HepG2 (cell line): ENCODE results near the gene TTC23L. TPM values are rescaled to one million over a fixed set of nuclear protein-coding genes. Genes with fewer than 3 reads are reported as not detected.
A peak's percentile ranks its signal among the peaks of the same experiment; 100 is the strongest.

ENCODE experiments used
- EEA1 ChIP-seq: sonication (generic); formaldehyde crosslinking; IDR thresholded peaks from 2 replicates; pipeline ENCODE4 v1.5.1; 2020; ENCODE audit warnings: mild to moderate bottlenecking, missing genetic modification reagents, borderline replicate concordance
- ETV5 ChIP-seq: IDR thresholded peaks from 2 replicates; pipeline ENCODE4 v1.6.1; 2018; ENCODE audit warnings: missing biosample characterization, missing genetic modification reagents, inconsistent platforms, borderline replicate concordance
- GFI1 ChIP-seq: sonication (generic); formaldehyde crosslinking; IDR thresholded peaks from 2 replicates; pipeline ENCODE4 v1.5.0; 2020; ENCODE audit warnings: missing genetic modification reagents, mild to moderate bottlenecking, borderline replicate concordance
- KAT7 ChIP-seq: IDR thresholded peaks from 2 replicates; pipeline ENCODE4 v1.6.1; 2018; ENCODE audit warnings: borderline replicate concordance, missing compliant biosample characterization
- KLF16 ChIP-seq, 2 experiments: sonication (generic) in 1 of 2; formaldehyde crosslinking in 1 of 2; IDR thresholded peaks; 2 replicates each; pipeline versions ENCODE4 v1.6.1 to v1.8.0; 2016 to 2023; ENCODE audit warnings: missing genetic modification reagents in 2 of 2, missing compliant biosample characterization in 1 of 2
- MBD4 ChIP-seq: IDR thresholded peaks from 2 replicates; pipeline ENCODE4 v1.6.1; 2012; ENCODE audit warnings: low read length, inconsistent platforms, borderline replicate concordance
- MTA3 ChIP-seq: sonication (generic); formaldehyde crosslinking; IDR thresholded peaks from 2 replicates; pipeline ENCODE4 v1.4.0; 2020; ENCODE audit warnings: missing genetic modification reagents
- PCBP1 ChIP-seq: fragments of 200-400 bp; formaldehyde crosslinking; IDR thresholded peaks from 2 replicates; pipeline ENCODE4 v1.6.1; 2017; ENCODE audit warnings: mild to moderate bottlenecking, low read depth, low read length, borderline replicate concordance
- RAD21 ChIP-seq: fragments of 450-650 bp; formaldehyde crosslinking; IDR thresholded peaks from 2 replicates; pipeline ENCODE4 v1.5.0; 2020; ENCODE audit warnings: mild to moderate bottlenecking
- SMYD3 ChIP-seq: sonication (generic); formaldehyde crosslinking; IDR thresholded peaks from 2 replicates; pipeline ENCODE4 v1.8.1; 2023; ENCODE audit warnings: mild to moderate bottlenecking, missing genetic modification reagents
- SRSF4 ChIP-seq: fragments of 200-400 bp; formaldehyde crosslinking; IDR thresholded peaks from one replicate; pipeline ENCODE4 v1.6.1; 2018; ENCODE audit warnings: mild to moderate bottlenecking, low read depth, low read length, moderate library complexity; ENCODE audit not compliant: poor library complexity, severe bottlenecking
- TBX2 ChIP-seq: sonication (generic); formaldehyde crosslinking; IDR thresholded peaks from 2 replicates; pipeline ENCODE4 v1.5.0; 2020; ENCODE audit warnings: missing genetic modification reagents, mild to moderate bottlenecking, borderline replicate concordance
- ZBTB20 ChIP-seq: sonication (generic); formaldehyde crosslinking; IDR thresholded peaks from 2 replicates; pipeline ENCODE4 v1.8.1; 2023; ENCODE audit warnings: missing genetic modification reagents, low read depth, mild to moderate bottlenecking, borderline replicate concordance
- ZBTB37 ChIP-seq: sonication (generic); formaldehyde crosslinking; IDR thresholded peaks from 2 replicates; pipeline ENCODE4 v1.4.0; 2020; ENCODE audit warnings: mild to moderate bottlenecking, missing genetic modification reagents
- ZFAT ChIP-seq: sonication (generic); formaldehyde crosslinking; conservative IDR thresholded peaks from 2 replicates; pipeline ENCODE4 v1.8.1; 2023; ENCODE audit warnings: missing genetic modification reagents, inconsistent platforms
- ZNF142 ChIP-seq: sonication (generic); formaldehyde crosslinking; IDR thresholded peaks from 2 replicates; pipeline ENCODE4 v1.4.0; 2020; ENCODE audit warnings: missing genetic modification reagents
- ZNF160 ChIP-seq: sonication (generic); formaldehyde crosslinking; IDR thresholded peaks from 2 replicates; pipeline ENCODE4 v1.8.0; 2022; ENCODE audit warnings: mild to moderate bottlenecking, inconsistent platforms, missing genetic modification reagents
- ZNF317 ChIP-seq: sonication (generic); formaldehyde crosslinking; IDR thresholded peaks from 2 replicates; pipeline ENCODE4 v1.5.0; 2020; ENCODE audit warnings: mild to moderate bottlenecking, missing genetic modification reagents
- ZNF329 ChIP-seq: sonication (generic); formaldehyde crosslinking; IDR thresholded peaks from 2 replicates; pipeline ENCODE4 v1.9.0; 2021; ENCODE audit warnings: low read depth, mild to moderate bottlenecking, missing genetic modification reagents
- ZNF333 ChIP-seq: sonication (generic); formaldehyde crosslinking; IDR thresholded peaks from 2 replicates; pipeline ENCODE4 v1.4.0; 2020; ENCODE audit warnings: mild to moderate bottlenecking, missing genetic modification reagents, borderline replicate concordance
- ZNF672 ChIP-seq: sonication (generic); formaldehyde crosslinking; IDR thresholded peaks from 2 replicates; pipeline ENCODE4 v1.8.1; 2022; ENCODE audit warnings: missing genetic modification reagents
- ZNF790 ChIP-seq: sonication (generic); formaldehyde crosslinking; IDR thresholded peaks from 2 replicates; pipeline ENCODE4 v1.8.0; 2022; ENCODE audit warnings: missing genetic modification reagents, mild to moderate bottlenecking, borderline replicate concordance
- polyA plus RNA-seq, 8 experiments: library from polyadenylated mRNA; depleted of rRNA in 3 of 8; stranded (reverse) in 7 of 8; unstranded in 1 of 8; fragments of >200 nt; fragmentation: Illumina TruSeq in 4 of 8; extraction: Trizol in 4 of 8; gene quantifications; 2 replicates each; pipeline versions ENCODE4 v1.2.1 to v1.2.3, GENCODE V29; 2011 to 2016; ENCODE audit warnings: low read depth in 4 of 8, missing spikeins in 1 of 8, mixed read lengths in 1 of 8; ENCODE audit not compliant: insufficient read depth in 1 of 8
- total RNA-seq, 5 experiments: library from RNA; depleted of rRNA; stranded (reverse); fragments of >200 nt; fragmentation: Illumina TruSeq; extraction: Trizol; gene quantifications; 2 replicates each; pipeline ENCODE4 v1.2.3, GENCODE V29; 2016; ENCODE audit warnings: low read depth in 1 of 5
- TF ChIP-seq, protein P1 (sequence below): sonication (generic); formaldehyde crosslinking; IDR thresholded peaks from 2 replicates; pipeline ENCODE4 v1.9.0; 2021; ENCODE audit warnings: missing genetic modification reagents, mild to moderate bottlenecking, borderline replicate concordance

TTC23L gene
- total and polyA plus RNA-seq, 2 of the 13 experiments (the other 11 are each of a cell fraction or from before 2014, with no cell fraction given): 0.37 to 1.4 TPM

DNA sequence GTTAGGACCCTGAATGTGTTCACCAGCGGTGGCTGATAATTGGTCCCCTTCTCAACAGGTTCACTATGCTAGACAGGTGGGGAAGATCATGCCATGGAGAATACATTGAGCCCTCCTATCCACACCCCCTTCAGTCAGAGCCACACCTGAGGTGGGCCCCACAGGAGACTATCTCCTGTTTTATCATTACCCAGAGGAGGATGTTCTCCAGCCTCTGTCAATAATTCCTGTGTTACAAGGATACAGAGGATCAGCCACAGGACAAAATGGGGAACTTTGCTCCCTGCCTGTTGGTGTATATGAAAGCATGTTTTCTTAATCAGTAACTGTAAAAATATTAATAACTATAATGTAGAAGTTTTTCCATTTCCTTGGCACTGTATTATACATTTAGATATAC lies 50.4 kb downstream of the TTC23L start (continued):
- TF ChIP-seq, protein P1, sequence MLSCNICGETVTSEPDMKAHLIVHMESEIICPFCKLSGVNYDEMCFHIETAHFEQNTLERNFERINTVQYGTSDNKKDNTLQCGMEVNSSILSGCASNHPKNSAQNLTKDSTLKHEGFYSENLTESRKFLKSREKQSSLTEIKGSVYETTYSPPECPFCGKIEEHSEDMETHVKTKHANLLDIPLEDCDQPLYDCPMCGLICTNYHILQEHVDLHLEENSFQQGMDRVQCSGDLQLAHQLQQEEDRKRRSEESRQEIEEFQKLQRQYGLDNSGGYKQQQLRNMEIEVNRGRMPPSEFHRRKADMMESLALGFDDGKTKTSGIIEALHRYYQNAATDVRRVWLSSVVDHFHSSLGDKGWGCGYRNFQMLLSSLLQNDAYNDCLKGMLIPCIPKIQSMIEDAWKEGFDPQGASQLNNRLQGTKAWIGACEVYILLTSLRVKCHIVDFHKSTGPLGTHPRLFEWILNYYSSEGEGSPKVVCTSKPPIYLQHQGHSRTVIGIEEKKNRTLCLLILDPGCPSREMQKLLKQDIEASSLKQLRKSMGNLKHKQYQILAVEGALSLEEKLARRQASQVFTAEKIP: no peak
- TF ChIP-seq ZNF329 (CRISPR knock-in tag): no peak
- TF ChIP-seq RAD21 (CRISPR knock-in tag): no peak
- no peak for TF ChIP-seq ZNF672 (CRISPR knock-in tag)
- no peak for TF ChIP-seq PCBP1
- no peak for TF ChIP-seq GFI1 (CRISPR knock-in tag)
- no peak for TF ChIP-seq ZNF790
- no peak for TF ChIP-seq MBD4
- no peak for TF ChIP-seq SRSF4
- TF ChIP-seq ZNF160 (CRISPR knock-in tag): no peak
- TF ChIP-seq ETV5 (CRISPR knock-in tag): peak; percentile 90
- no peak for TF ChIP-seq KAT7
- no peak for TF ChIP-seq ZBTB37 (CRISPR knock-in tag)
- no peak for TF ChIP-seq ZNF333
- peak; percentile 57; the same call in 1 of the 2 replicates for TF ChIP-seq SMYD3 (CRISPR knock-in tag)
- TF ChIP-seq ZFAT (CRISPR knock-in tag): no peak
- peak; percentile 46; the same call in 1 of the 2 replicates for TF ChIP-seq TBX2 (CRISPR knock-in tag)
- TF ChIP-seq EEA1 (CRISPR knock-in tag): no peak
- no peak for TF ChIP-seq MTA3
- 0 out of 4 replicates have a peak, but pooled peaks of 1 of the 2 experiments have one; percentile 21 for TF ChIP-seq KLF16 (CRISPR knock-in tag; IDR thresholded peaks at IDR 0.05)
- TF ChIP-seq ZBTB20 (CRISPR knock-in tag): no peak
- TF ChIP-seq ZNF317: no peak
- no peak for TF ChIP-seq ZNF142 (CRISPR knock-in tag)
